OCI-LY3 (cell line): ENCODE measurements around the gene HSD17B12.

ENCODE experiments used
- EZH2phosphoT487 ChIP-seq: fragments of 200-600 bp; shearing (Covaris generic); IDR thresholded peaks from 2 replicates; pipeline ENCODE4 v1.6.1; 2018; ENCODE audit warnings: antibody characterized with exemption, mixed run types, low read depth
- TF ChIP-seq, protein P1 (sequence below): fragments of 200-600, 300-600 bp; sonication (generic); IDR thresholded peaks from 2 replicates; pipeline ENCODE4 v1.5.1; 2014; ENCODE audit warnings: antibody characterized with exemption, low read length, low read depth

GRCh38 chr11:43735115-43735514 is 54.6 kb downstream of the HSD17B12 start:
- TF ChIP-seq, protein P1, sequence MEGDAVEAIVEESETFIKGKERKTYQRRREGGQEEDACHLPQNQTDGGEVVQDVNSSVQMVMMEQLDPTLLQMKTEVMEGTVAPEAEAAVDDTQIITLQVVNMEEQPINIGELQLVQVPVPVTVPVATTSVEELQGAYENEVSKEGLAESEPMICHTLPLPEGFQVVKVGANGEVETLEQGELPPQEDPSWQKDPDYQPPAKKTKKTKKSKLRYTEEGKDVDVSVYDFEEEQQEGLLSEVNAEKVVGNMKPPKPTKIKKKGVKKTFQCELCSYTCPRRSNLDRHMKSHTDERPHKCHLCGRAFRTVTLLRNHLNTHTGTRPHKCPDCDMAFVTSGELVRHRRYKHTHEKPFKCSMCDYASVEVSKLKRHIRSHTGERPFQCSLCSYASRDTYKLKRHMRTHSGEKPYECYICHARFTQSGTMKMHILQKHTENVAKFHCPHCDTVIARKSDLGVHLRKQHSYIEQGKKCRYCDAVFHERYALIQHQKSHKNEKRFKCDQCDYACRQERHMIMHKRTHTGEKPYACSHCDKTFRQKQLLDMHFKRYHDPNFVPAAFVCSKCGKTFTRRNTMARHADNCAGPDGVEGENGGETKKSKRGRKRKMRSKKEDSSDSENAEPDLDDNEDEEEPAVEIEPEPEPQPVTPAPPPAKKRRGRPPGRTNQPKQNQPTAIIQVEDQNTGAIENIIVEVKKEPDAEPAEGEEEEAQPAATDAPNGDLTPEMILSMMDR, result no peak
- TF ChIP-seq EZH2phosphoT487, result no peak
